ENCODE data around the gene RUFY4.

RUFY4 gene

DNA sequence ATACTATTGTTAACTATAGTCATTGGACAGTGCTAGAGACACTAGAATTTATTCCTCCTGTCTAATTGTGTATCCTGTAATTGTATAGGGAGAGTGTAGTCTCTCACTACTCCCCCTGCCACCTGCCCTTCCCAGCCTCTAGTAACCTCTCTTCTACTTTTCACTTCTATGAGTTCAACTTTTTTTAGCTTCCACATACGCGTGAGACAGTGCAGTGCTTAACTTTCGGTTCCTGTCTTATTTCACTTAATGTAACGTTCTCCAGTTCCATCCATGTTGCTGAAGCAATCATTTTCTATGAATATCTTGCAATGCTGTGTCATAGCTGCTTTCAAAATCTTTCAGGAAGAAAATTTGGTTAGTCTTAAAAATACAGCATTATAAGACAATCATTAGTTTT, 22.8 kb upstream of the RUFY4 start:
- Histone ChIP-seq H3K36me3 (replicated peaks; ENCODE audit: low read depth, low read length) (no peaks in the 10 kb centered on the region), H3K9ac (ENCODE audit: low read length) (0 out of 2 replicates have a peak overlapping the region, but pooled peaks have one; percentile 18), H3K4me3 (ENCODE audit: low read length) (peak overlapping the region; percentile 25; the same call in 1 of the 2 replicates), H3K27ac (ENCODE audit: low read length) (peak overlapping the region; percentile 49), H4K20me1 (ENCODE audit: insufficient read depth, low read length) (no peaks in the 10 kb centered on the region), H3K79me2 (ENCODE audit: low read length) (no peaks in the 10 kb centered on the region), H3K4me2 (ENCODE audit: low read length) (peak overlapping the region; percentile 62), H2AFZ (ENCODE audit: low read depth, low read length) (no peak overlapping the region), H3K27me3 (ENCODE audit: low read depth, low read length) (no peaks in the 10 kb centered on the region), H3K9me3 (ENCODE audit: insufficient read depth, low read length) (no peaks in the 10 kb centered on the region), H3K4me1 (ENCODE audit: low read length) (peaks cover 25% of the 10 kb centered on the region)
- TF ChIP-seq, protein P1, sequence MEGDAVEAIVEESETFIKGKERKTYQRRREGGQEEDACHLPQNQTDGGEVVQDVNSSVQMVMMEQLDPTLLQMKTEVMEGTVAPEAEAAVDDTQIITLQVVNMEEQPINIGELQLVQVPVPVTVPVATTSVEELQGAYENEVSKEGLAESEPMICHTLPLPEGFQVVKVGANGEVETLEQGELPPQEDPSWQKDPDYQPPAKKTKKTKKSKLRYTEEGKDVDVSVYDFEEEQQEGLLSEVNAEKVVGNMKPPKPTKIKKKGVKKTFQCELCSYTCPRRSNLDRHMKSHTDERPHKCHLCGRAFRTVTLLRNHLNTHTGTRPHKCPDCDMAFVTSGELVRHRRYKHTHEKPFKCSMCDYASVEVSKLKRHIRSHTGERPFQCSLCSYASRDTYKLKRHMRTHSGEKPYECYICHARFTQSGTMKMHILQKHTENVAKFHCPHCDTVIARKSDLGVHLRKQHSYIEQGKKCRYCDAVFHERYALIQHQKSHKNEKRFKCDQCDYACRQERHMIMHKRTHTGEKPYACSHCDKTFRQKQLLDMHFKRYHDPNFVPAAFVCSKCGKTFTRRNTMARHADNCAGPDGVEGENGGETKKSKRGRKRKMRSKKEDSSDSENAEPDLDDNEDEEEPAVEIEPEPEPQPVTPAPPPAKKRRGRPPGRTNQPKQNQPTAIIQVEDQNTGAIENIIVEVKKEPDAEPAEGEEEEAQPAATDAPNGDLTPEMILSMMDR (IDR thresholded peaks at IDR 0.05; ENCODE audit: low read depth, low read length), result no peak
- no peak for TF ChIP-seq EZH2phosphoT487 (IDR thresholded peaks at IDR 0.05; ENCODE audit: low read depth)

DNA sequence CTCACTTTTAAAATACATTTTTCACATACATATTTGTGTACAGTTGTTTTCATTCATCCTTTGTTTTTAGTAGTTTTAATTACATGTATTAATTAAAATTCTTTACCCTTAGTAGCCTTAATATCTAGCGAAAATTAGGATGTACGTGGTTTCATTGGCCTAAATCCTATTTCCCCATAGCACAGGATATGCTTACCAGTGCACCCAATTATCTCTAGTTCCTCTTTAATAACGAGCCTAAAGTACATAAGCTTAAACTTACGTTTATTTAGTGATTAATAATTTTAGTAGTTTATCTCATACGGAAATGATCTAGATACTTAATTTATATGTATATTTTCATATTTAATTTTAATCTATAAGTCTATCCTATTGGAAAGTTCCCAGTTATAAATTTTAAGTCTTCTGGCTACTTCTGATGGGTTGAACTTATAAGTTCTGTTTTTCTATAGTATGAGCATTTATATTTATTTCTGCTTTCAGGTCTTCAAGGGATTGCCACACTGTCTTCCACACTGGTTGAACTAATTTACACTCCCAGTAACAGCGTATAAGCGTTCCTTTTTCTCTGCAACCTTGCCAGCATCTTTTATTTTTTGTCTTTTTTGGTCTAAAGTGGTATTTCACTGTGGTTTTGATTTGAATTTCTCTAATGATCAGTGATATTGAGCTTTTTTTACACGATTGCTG, 21.4 kb upstream of the RUFY4 start:
- peaks cover 28% of the 10 kb centered on the region for H3K4me1 ChIP-seq (ENCODE audit: low read length)
- no peaks in the 10 kb centered on the region for H4K20me1 ChIP-seq (ENCODE audit: insufficient read depth, low read length)
- no peak overlapping the region for H3K4me3 ChIP-seq (ENCODE audit: low read length)
- no peak for TF ChIP-seq EZH2phosphoT487 (IDR thresholded peaks at IDR 0.05; ENCODE audit: low read depth)
- TF ChIP-seq, protein P1 (IDR thresholded peaks at IDR 0.05; ENCODE audit: low read depth, low read length), result no peak
- no peaks in the 10 kb centered on the region for H3K27me3 ChIP-seq (ENCODE audit: low read depth, low read length)
- no peaks in the 10 kb centered on the region for H3K79me2 ChIP-seq (ENCODE audit: low read length)
- no peaks in the 10 kb centered on the region for H3K9me3 ChIP-seq (ENCODE audit: insufficient read depth, low read length)
- no peak overlapping the region for H3K9ac ChIP-seq (ENCODE audit: low read length)
- H3K27ac ChIP-seq (ENCODE audit: low read length), result no peak overlapping the region
- no peak overlapping the region for H2AFZ ChIP-seq (ENCODE audit: low read depth, low read length)
- H3K36me3 ChIP-seq (replicated peaks; ENCODE audit: low read depth, low read length), result no peaks in the 10 kb centered on the region
- H3K4me2 ChIP-seq (ENCODE audit: low read length), result peak overlapping the region; percentile 62

DNA sequence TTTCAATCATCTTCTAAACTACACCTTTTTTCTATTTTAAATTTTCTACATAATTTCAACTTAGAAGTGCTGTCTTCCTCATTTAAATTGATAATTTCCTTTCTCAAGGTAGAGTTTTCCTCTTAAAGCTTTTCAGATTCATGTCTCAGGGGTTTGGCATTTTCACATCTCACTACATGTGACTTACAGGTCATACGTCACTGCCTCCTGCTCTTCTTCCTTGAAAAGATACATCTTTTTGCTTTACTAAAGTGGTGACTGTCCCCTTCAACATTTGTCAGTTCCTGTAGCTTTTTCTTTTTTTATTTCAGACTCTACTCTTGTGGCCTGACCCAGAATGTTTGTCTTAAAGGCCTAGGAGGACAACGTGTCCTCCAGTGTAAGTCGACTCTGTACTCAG, 17.1 kb upstream of the RUFY4 start:
- no peak overlapping the region for H3K27ac ChIP-seq (ENCODE audit: low read length)
- H3K4me3 ChIP-seq (ENCODE audit: low read length), result no peak overlapping the region
- H3K4me2 ChIP-seq (ENCODE audit: low read length), result peak overlapping the region; percentile 22; the same call in 1 of the 2 replicates
- H3K9ac ChIP-seq (ENCODE audit: low read length), result no peak overlapping the region
- TF ChIP-seq, protein P1 (IDR thresholded peaks at IDR 0.05; ENCODE audit: low read depth, low read length), result no peak
- TF ChIP-seq EZH2phosphoT487 (IDR thresholded peaks at IDR 0.05; ENCODE audit: low read depth), result no peak
- H3K27me3 ChIP-seq (ENCODE audit: low read depth, low read length), result no peaks in the 10 kb centered on the region
- H3K9me3 ChIP-seq (ENCODE audit: insufficient read depth, low read length), result no peaks in the 10 kb centered on the region
- peak overlapping the region; percentile 90 for H2AFZ ChIP-seq (ENCODE audit: low read depth, low read length)
- peaks cover 18% of the 10 kb centered on the region for H3K4me1 ChIP-seq (ENCODE audit: low read length)
- no peaks in the 10 kb centered on the region for H3K79me2 ChIP-seq (ENCODE audit: low read length)
- H4K20me1 ChIP-seq (ENCODE audit: insufficient read depth, low read length), result no peaks in the 10 kb centered on the region
- no peaks in the 10 kb centered on the region for H3K36me3 ChIP-seq (replicated peaks; ENCODE audit: low read depth, low read length)

DNA sequence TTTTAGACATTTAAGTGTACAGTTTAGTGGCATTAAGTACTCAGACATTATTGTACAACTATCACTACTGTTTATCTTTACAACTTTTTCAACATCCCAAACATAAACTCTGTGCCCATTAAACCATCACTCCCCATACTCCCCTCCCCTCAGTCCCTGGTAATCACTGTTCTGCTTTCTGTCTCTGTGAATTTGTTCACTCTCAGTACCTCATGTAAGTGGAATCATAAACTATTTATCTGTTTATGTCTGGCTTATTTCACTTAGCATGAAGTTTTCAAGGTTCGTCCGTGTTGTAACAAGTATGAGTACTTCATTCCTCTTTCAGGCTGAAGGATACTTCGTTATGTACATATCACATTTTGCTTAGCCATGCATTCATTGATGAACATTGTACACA, 9.8 kb upstream of the RUFY4 start:
- Histone ChIP-seq H3K9ac (ENCODE audit: low read length) (no peak overlapping the region), H3K4me3 (ENCODE audit: low read length) (no peak overlapping the region), H3K27ac (ENCODE audit: low read length) (no peak overlapping the region), H3K4me1 (ENCODE audit: low read length) (peaks cover 24% of the 10 kb centered on the region), H3K4me2 (ENCODE audit: low read length) (no peak overlapping the region), H3K27me3 (ENCODE audit: low read depth, low read length) (no peaks in the 10 kb centered on the region), H3K79me2 (ENCODE audit: low read length) (no peaks in the 10 kb centered on the region), H2AFZ (ENCODE audit: low read depth, low read length) (no peak overlapping the region), H3K9me3 (ENCODE audit: insufficient read depth, low read length) (no peaks in the 10 kb centered on the region), H4K20me1 (ENCODE audit: insufficient read depth, low read length) (no peaks in the 10 kb centered on the region), H3K36me3 (replicated peaks; ENCODE audit: low read depth, low read length) (no peaks in the 10 kb centered on the region)
- no peak for TF ChIP-seq EZH2phosphoT487 (IDR thresholded peaks at IDR 0.05; ENCODE audit: low read depth)
- TF ChIP-seq, protein P1 (IDR thresholded peaks at IDR 0.05; ENCODE audit: low read depth, low read length), result no peak

Measured in OCI-LY3 (cell line).